PC-3 (cell line): ENCODE measurements around the gene TMEFF1.

Source experiments
- EZH2 ChIP-seq: fragments of 300-600 bp; sonication (generic); IDR thresholded peaks from one replicate; pipeline ENCODE4 v1.6.1; 2017; ENCODE audit warnings: antibody characterized with exemption, mild to moderate bottlenecking, low read length; ENCODE audit not compliant: unreplicated experiment
- EZH2phosphoT487 ChIP-seq: fragments of 300-600 bp; sonication (generic); IDR thresholded peaks from 2 replicates; pipeline ENCODE4 v1.6.1; 2018; ENCODE audit warnings: mild to moderate bottlenecking, antibody characterized with exemption, low read length, borderline replicate concordance
- TF ChIP-seq, protein P1 (sequence below): fragments of 300-600 bp; sonication (generic); conservative IDR thresholded peaks from 2 replicates; pipeline ENCODE4 v1.5.1; 2017; ENCODE audit warnings: antibody characterized with exemption, low read depth, mild to moderate bottlenecking, low read length

DNA sequence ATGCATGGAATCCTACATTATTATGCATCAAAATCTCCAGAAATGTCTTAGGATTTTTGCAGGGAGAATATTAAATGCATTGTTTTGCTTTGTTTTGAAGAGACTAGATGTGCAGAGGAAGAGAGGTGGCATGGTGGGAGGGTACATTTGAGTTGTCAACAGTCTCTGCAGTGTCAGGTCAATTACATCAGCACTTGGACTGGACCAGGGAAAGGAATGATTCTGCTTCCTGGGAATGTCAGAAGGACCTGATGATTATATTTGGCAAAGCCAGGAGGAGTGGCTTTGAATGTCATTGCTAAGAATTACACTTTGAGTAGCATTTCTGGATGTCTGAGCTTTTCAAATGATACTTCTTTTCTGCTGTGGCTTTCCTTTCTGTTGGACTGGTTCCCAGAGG, 17.5 kb upstream of the TMEFF1 start:
- TF ChIP-seq, protein P1, sequence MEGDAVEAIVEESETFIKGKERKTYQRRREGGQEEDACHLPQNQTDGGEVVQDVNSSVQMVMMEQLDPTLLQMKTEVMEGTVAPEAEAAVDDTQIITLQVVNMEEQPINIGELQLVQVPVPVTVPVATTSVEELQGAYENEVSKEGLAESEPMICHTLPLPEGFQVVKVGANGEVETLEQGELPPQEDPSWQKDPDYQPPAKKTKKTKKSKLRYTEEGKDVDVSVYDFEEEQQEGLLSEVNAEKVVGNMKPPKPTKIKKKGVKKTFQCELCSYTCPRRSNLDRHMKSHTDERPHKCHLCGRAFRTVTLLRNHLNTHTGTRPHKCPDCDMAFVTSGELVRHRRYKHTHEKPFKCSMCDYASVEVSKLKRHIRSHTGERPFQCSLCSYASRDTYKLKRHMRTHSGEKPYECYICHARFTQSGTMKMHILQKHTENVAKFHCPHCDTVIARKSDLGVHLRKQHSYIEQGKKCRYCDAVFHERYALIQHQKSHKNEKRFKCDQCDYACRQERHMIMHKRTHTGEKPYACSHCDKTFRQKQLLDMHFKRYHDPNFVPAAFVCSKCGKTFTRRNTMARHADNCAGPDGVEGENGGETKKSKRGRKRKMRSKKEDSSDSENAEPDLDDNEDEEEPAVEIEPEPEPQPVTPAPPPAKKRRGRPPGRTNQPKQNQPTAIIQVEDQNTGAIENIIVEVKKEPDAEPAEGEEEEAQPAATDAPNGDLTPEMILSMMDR = no peak
- TF ChIP-seq EZH2 (no peak), EZH2phosphoT487 (no peak)
